Activated CD4-positive, alpha-beta T cell treated with anti-CD3 and anti-CD28 coated beads, Interleukin-2, amount 50 U/mL, for 16 hours (primary cell): ENCODE results near the gene TMEM178B.
"Not testable (repeated sequence)": the region's sequence is repeated elsewhere in the genome, so short reads cannot be mapped to it uniquely, and the experiment has no call there.

Experiments used
- DNase-seq: peaks from one replicate; pipeline ENCODE4 v3.0.0-alpha.2; 2020

Gene TMEM178B

GRCh38 chr7:141317033-141317585, 243.2 kb downstream of the TMEM178B start:
- DNase-seq = no peak

- DNase-seq = no peak
Measured at GRCh38 chr7:141320287-141320686, 246.4 kb downstream of the TMEM178B start.

- DNase-seq = no peak
Measured at GRCh38 chr7:141322383-141322782, 248.5 kb downstream of the TMEM178B start.

GRCh38 chr7:141323826-141324225, 250.0 kb downstream of the TMEM178B start:
- no peak for DNase-seq

- DNase-seq = no peak
Measured at GRCh38 chr7:141324870-141325269, 251.0 kb downstream of the TMEM178B start.

- no peak for DNase-seq
Measured at GRCh38 chr7:141325275-141325674, 251.4 kb downstream of the TMEM178B start.

- DNase-seq = no peak
Measured at GRCh38 chr7:141328290-141328689, 254.4 kb downstream of the TMEM178B start.

- DNase-seq = not testable (repeated sequence)
Measured at GRCh38 chr7:141330285-141330684, 256.4 kb downstream of the TMEM178B start.

GRCh38 chr7:141333459-141333858, 259.6 kb downstream of the TMEM178B start:
- DNase-seq = no peak

GRCh38 chr7:141335164-141335563, 261.3 kb downstream of the TMEM178B start:
- DNase-seq = no peak

- no peak for DNase-seq
Measured at GRCh38 chr7:141339603-141340002, 265.7 kb downstream of the TMEM178B start.

- DNase-seq = no peak
Measured at GRCh38 chr7:141340991-141341390, 267.1 kb downstream of the TMEM178B start.

GRCh38 chr7:141342621-141343408, 269.0 kb downstream of the TMEM178B start:
- no peak for DNase-seq

- DNase-seq = no peak
Measured at GRCh38 chr7:141344153-141344935, 270.5 kb downstream of the TMEM178B start.

- DNase-seq = no peak
Measured at GRCh38 chr7:141348728-141349127, 274.9 kb downstream of the TMEM178B start.

- DNase-seq = no peak
Measured at GRCh38 chr7:141349338-141349737, 275.5 kb downstream of the TMEM178B start.

GRCh38 chr7:141349804-141350203, 275.9 kb downstream of the TMEM178B start:
- no peak for DNase-seq

GRCh38 chr7:141351175-141351574, 277.3 kb downstream of the TMEM178B start:
- no peak for DNase-seq

- DNase-seq = no peak
Measured at GRCh38 chr7:141352955-141353354, 279.1 kb downstream of the TMEM178B start.

- peak; percentile 10 for DNase-seq
Measured at GRCh38 chr7:141354251-141354650, 280.4 kb downstream of the TMEM178B start.

GRCh38 chr7:141355032-141355431, 281.2 kb downstream of the TMEM178B start:
- DNase-seq = no peak

GRCh38 chr7:141356161-141356560, 282.3 kb downstream of the TMEM178B start:
- DNase-seq = no peak

GRCh38 chr7:141358386-141358785, 284.5 kb downstream of the TMEM178B start:
- DNase-seq = no peak

- DNase-seq = no peak
Measured at GRCh38 chr7:141359262-141359661, 285.4 kb downstream of the TMEM178B start.
